T-helper 1 cell treated with Interleukin-12 subunit alpha and Interleukin-12 subunit beta and Interleukin-4 antibody, amounts not matched to agents 30 ng/mL and 1 ng/mL, for 36 hours (primary cell): Measurements from ENCODE around the gene RSPH6A. TPM values are rescaled to one million over a fixed set of nuclear protein-coding genes. Genes with fewer than 3 reads are reported as not detected.
"Not testable (repeated sequence)": the region's sequence is repeated elsewhere in the genome, so short reads cannot be mapped to it uniquely, and the experiment has no call there.

Source experiments
- intact Hi-C: fragments of 100-400 bp; cut with micrococcal nuclease; formaldehyde crosslinking; loops from one replicate; pipeline ENCODE4 v1.15.1; 2024
- total RNA-seq: library from RNA; stranded (reverse); gene quantifications from 2 replicates; pipeline ENCODE4 v1.2.3, GENCODE V29; 2022

Gene RSPH6A
- total RNA-seq, 1 donor from 2014 or later, result 0.56 TPM

GRCh38 chr19:45767881-45768654 is 47.0 kb downstream of the RSPH6A start:
- intact Hi-C loops, result no loop called here

DNA sequence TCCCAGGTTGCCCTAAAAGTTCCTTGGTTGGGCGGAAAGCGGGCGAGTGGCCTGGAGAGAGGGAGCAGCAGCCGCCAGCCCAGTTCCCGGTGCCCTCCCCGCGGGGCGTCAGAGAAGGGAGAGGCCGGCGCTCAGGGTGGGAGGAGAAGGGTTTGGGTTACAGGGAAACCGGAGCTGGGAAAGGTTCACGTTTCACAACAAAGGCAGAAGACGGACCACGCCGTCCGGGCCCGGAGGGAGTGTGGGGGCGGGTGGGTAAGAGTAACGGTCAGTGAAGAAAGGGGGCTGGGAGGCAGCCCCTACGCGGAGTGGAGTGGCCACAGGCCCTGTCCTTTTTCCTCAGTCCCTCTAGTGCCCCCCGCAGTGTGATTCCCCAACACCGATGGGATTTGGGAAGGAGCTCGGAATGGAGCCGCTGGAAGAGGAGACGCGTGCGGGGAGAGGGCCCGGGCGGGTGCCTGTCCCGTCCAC is 47.7 kb downstream of the RSPH6A start:
- intact Hi-C loops, result no loop called here

GRCh38 chr19:45766869-45767346 is 48.2 kb downstream of the RSPH6A start:
- intact Hi-C loops, result no loop called here

DNA sequence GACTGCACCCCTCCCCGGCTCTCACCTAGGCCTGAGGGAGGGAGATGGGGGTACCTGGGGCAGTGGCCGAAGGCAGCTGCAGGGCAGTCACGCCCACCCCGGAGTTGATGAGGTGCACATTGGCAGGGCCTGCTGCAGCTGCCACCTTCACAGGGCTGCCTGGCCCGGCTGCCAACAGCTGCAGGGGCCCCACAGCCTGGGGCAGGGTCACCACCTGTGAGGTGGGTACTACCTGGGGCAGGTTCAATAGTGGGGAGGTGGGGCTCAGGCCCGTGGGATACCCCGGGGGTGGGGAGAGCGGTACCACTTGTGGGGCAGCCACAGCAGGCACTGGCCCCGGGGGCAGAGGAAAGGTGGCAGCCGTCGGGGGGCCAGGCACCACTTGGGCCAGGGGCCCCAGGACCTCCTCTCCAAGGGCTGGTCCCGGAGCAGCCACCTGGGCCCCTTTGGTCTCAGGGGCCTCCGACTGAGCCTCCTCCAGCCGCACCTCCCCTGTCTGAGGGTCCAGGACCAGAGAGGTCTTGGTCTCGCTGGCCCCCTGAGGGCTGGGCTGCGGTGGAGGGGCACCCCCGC is 48.7 kb downstream of the RSPH6A start:
- intact Hi-C loops, result no loop called here

- intact Hi-C loops, result no loop called here
Measured at GRCh38 chr19:45765702-45766295, 49.3 kb downstream of the RSPH6A start.

- intact Hi-C loops, result no loop called here
Measured at GRCh38 chr19:45764945-45765701, 50.0 kb downstream of the RSPH6A start.

DNA sequence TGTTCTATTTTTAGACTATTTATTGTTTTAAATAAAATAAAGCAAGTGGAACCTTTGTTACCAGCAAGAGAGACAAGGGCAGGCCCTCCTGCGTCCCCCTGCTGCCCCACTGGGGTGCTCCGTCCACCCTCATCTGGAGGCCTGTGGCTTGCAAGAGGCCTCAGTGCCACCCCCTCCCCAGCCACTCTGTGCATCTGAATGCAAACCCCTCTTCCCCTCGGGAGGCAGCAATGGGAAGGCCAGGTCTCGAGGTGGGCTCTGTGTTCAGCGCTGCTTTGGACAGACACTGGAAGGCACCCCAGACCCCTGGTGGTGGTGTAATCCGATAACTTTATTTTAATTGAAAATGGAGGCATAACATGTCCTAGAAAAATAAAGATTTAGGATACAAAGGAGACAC is 50.6 kb downstream of the RSPH6A start:
- intact Hi-C loops, result no loop called here

DNA sequence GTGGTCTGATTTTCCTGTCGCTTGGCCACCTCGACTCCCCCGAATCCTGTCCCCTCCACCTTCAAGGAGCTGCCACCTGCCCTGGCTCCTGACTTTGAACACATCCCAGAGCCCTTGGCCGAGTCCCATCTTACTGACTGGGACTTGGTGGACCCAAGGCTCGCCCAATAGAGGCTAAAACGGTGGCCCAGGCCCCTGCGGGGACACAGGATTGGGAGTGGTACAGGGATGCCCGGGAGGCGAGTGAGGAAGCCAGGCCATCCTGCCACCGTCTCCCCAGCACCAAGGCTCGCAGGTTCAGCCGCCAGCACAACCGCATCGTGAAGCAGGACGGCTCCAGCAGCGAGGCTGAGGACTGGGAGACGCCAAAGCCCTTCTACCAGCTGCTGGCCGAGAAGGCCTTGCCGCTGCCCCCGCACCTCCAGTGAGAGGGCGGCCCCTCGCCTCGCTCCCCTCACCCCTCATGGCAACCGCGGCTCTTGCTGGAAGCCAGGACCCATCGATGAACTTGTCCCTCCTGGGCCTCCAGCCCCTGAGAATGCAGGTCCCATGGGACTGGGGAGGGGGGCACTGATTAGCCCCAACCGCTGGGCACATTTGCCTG is 51.3 kb downstream of the RSPH6A start:
- intact Hi-C loops, result no loop called here

- intact Hi-C loops, result no loop called here
Measured at GRCh38 chr19:45762870-45763631, 52.1 kb downstream of the RSPH6A start.

GRCh38 chr19:45761714-45762113 is 53.4 kb downstream of the RSPH6A start:
- intact Hi-C loops, result no loop called here

DNA sequence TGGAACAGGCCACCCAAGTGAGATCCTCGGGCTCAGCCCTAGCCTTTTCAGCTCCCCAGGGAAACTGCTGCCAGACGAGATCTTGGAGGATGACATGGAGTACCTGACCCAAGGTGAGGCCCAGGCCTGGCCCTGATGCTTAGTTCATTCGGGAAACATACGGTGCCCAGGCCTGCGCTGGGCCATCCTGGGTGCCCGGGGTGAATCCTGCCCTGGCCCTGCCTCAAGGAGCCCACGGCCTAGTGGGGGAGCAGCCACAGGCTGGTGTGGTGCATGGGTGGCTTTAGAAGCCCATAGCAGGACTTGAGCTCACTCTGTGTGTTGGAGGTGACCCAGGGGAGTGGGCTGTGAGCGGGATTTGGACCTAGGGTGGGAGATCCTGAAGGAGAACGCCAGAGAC is 56.2 kb downstream of the RSPH6A start:
- intact Hi-C loops, result no loop called here

- intact Hi-C loops, result no loop called here
Measured at GRCh38 chr19:45757695-45758094, 57.4 kb downstream of the RSPH6A start.

- intact Hi-C loops, result no loop called here
Measured at GRCh38 chr19:45754323-45754722, 60.8 kb downstream of the RSPH6A start.

DNA sequence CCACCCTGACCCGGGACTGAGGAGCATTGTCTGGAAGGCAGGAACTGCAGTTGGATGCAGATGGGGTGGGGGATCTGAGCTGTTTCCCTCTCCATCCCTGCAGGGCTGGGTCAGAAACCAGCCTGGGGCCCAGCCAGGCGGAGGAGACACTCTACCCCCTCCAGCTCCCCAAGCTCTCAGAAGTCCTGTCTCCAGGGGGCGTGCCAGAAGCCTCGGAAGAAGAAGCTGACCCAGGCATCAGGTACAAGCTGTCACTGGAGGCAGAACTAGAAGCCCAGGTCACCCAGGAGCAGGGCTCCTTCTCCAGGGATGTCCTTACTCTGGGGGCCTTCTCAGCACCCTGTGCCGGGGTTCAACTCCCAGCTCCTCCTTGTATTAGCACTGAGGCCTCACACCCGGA is 61.6 kb downstream of the RSPH6A start:
- intact Hi-C loops, result no loop called here

DNA sequence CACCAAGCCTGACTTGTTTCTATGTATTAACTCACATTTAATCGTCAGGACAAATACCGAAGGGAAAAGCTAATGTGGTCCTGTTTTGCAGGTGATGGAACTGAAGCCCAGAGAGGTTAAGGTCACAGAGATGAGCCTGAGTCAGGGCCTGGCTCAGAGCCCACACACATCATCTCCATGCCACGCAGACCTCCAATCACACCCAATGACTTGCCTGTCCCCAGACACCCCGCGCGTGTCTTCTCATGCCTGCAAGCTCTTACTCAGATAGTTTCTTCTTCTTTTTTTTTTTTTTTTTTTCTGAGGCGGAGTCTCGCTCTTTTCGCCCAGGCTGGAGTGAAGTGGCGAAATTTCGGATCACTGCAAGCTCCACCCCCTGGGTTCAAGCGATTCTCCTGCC is 62.5 kb downstream of the RSPH6A start:
- intact Hi-C loops, result no loop called here

DNA sequence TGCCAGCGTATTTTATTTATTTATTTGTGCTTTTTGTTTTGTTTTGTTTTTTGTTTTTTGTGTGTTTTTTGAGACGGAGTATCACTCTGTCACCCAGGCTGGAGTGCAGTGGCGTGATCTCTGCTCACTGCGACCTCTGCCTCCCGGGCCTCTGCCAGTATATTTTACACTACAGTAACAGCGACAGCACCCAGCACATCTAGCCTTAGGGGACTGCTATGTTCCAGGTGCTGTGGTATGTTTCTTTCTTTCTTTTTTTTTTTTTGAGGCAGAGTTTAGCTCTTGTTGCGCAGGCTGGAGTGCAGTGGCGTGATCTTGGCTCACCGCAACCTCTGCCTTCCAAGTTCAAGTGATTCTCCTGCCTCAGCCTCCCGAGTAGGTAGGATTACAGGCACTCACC is 63.6 kb downstream of the RSPH6A start:
- intact Hi-C loops, result not testable (repeated sequence)

DNA sequence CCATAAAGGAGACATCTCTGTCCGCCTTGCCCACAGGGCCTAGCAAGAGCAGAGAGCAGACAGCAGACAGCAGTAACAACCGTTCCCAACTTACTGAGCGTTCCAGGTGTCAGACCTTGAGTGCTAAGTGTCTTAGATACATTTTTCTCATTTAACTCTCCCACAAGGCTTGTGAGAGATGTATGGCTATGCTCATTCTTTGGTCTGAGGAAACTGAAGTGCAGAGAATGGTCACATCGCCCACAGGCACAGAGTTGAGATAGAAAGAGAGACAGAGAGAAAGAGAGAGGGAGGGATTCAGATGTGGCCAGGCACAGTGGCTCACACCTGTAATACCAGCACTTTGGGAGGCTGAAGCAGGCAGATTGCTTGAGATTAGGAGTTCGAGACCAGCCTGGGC is 67.6 kb downstream of the RSPH6A start:
- intact Hi-C loops, result no loop called here

DNA sequence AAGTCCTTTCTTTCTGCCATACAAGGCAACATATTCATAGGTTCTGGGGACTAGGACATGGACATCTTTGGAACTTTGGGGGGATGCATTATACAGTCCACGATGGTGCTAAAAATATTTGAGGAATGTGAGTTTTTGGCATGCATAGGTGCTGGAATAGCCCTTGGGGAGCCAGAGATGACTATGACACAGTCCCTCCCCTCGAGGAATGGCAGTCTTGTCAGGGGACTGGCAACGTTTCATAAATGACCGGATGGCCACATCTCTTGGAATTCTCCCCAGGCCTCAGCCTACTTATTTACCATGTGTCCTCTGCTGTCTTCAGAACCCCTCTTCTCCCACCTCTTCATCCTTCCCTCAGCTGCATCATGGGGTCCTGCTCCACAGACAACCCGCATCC is 68.2 kb downstream of the RSPH6A start:
- intact Hi-C loops, result no loop called here
